ENCODE results near the gene CDC42SE2. TPM values are rescaled to one million over a fixed set of nuclear protein-coding genes. Genes with fewer than 3 reads are reported as not detected.

CDC42SE2 gene
- total and polyA plus RNA-seq, 2 of the 4 experiments (the other 2 are of a cell fraction) = 12.5 to 19.4 TPM

DNA sequence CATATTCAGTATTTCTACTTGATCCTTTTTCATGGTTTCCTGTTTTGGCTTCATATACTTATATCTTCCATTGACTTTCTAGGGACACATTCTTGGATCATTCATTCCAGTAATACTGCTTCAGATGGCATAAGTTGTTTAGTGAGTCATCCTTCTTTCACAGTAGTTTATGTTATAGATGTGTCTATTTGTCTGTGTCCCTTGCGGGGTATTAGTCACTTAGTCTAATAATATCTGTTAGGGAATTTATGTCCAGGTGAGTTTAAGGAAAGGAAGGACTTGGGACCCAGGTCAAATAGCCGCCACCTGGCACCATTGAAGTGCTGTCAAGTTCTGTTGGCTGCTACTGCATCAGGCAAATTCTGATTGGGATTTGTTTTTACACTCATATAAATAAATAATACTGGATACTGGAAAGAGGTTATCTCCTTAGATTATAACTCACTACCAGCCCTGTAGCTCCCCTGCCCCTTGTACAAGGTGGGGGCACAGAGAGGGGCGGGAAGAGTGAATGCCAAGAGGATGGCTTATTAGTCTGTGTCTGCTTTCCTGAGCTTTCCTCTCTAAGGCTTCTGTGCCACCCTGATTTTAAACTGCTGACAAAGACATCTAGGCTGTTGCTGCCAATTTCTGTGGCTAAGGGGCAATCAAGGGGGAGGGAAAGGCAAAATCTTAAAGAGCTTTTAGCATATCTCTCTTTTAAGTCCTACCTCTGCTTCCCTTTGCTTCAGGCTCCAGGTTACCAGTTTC lies 64.9 kb downstream of the CDC42SE2 start:
- ATAC-seq (ENCODE audit: low read depth) (peak; percentile 90), DNase-seq (peak; percentile 77)
- Histone ChIP-seq H3K4me1 (ENCODE audit: control insufficient read depth, insufficient read depth, low read length) (peaks cover 5% of the 10 kb centered on the region), H3K9ac (ENCODE audit: low read depth, low read length) (no peak overlapping the region), H3K4me2 (ENCODE audit: low read depth, low read length) (no peak overlapping the region), H4K20me1 (ENCODE audit: insufficient read depth, low read length) (peaks cover 21% of the 10 kb centered on the region), H4K8ac (ENCODE audit: low read depth in 2 of 2, low read length in 2 of 2) (no peak overlapping the region), H3K79me1 (ENCODE audit: low read depth in 1 of 2, low read length in 2 of 2) (peaks cover 23 to 39% of the 10 kb centered on the region in 2 experiments), H2BK15ac (ENCODE audit: low read depth, low read length) (no peak overlapping the region), H3K56ac (ENCODE audit: extremely low read depth, insufficient read depth, low read length) (no peak overlapping the region), H3K9me3 (ENCODE audit: control insufficient read depth, insufficient read depth, low read length) (no peaks in the 10 kb centered on the region), H2AK9ac (replicated peaks; ENCODE audit: low read depth, low read length, poor library complexity) (no peak overlapping the region), H2BK20ac (ENCODE audit: low read depth, low read length) (peak overlapping the region; percentile 47; the same call in 1 of the 2 replicates), H3K9me1 (ENCODE audit: insufficient read depth, low read length) (peaks cover 4% of the 10 kb centered on the region), H3K23ac (ENCODE audit: low read depth, low read length) (no peak overlapping the region), H3K27me3 (ENCODE audit: control insufficient read depth, insufficient read depth, low read length) (no peaks in the 10 kb centered on the region), H3K36me3 (ENCODE audit: control insufficient read depth, insufficient read depth, low read length) (no peaks in the 10 kb centered on the region; the same call in 1 of the 2 replicates), H3K18ac (ENCODE audit: low read depth, low read length) (no peak overlapping the region; the same call in 1 of the 2 replicates), H4K91ac (ENCODE audit: insufficient read depth, low read depth, low read length) (no peak overlapping the region), H3K4ac (ENCODE audit: low read depth, low read length) (0 out of 2 replicates have a peak overlapping the region, but pooled peaks have one; percentile 20), H2BK120ac (ENCODE audit: low read depth, low read length) (no peak overlapping the region), H3K14ac (replicated peaks; ENCODE audit: low read depth, low read length) (no peak overlapping the region), H2AFZ (replicated peaks; ENCODE audit: low read length, poor library complexity) (no peak overlapping the region), H3K4me3 (ENCODE audit: insufficient read depth, low read depth, low read length) (no peak overlapping the region), H2AK5ac (ENCODE audit: low read depth, low read length) (peak overlapping the region; percentile 31; the same call in 1 of the 2 replicates), H4K5ac (ENCODE audit: low read depth, low read length) (no peak overlapping the region), H3K27ac (ENCODE audit: insufficient read depth, low read length) (no peak overlapping the region), H2BK5ac (ENCODE audit: low read depth, low read length, poor library complexity, severe bottlenecking) (no peak overlapping the region)
- WGBS, 2 experiments (ENCODE audit: extremely low coverage in 2 of 2, insufficient read length in 1 of 2) = no CpG with 5 or more reads among the region's 3 CpGs
- no TSS peak for BruUV-seq (replicated peaks)
- ChIA-PET CTCF (no interaction called here), POLR2A (ENCODE audit: unreplicated experiment) (no interaction called here)
- TF ChIP-seq FOS (IDR thresholded peaks at IDR 0.05; ENCODE audit: low read depth, low read length) (peak; percentile 84), RCOR1 (IDR thresholded peaks at IDR 0.05; ENCODE audit: insufficient replicate concordance, low read length) (peak; percentile 78), CEBPB (IDR thresholded peaks at IDR 0.05; ENCODE audit: low read depth, low read length) (peak; percentile 21; the same call in 1 of the 2 replicates), SMC3 (IDR thresholded peaks at IDR 0.05; ENCODE audit: low read depth, low read length) (no peak)
- in situ Hi-C loops (cut with MboI; ENCODE audit: low sequenced_read_pairs) = no loop called here
- dilution Hi-C loops (cut with HindIII; ENCODE audit: low sequenced_read_pairs, unreplicated experiment) = no loop called here
- intact Hi-C loops (cut with micrococcal nuclease) = no loop called here
